NCI-H128 (cell line): ENCODE measurements around the gene SRPK1.

ENCODE experiments used
- DNase-seq: peaks from one replicate; lab custom pipeline; 2025; ENCODE audit not compliant: unreplicated experiment; lab: John Stamatoyannopoulos, UW

SRPK1 gene

GRCh38 chr6:35824552-35825192, 96.2 kb downstream of the SRPK1 start:
- DNase-seq: no peak

- no peak for DNase-seq
Measured at GRCh38 chr6:35823601-35824000, 97.3 kb downstream of the SRPK1 start.

GRCh38 chr6:35817515-35817914, 103.4 kb downstream of the SRPK1 start:
- no peak for DNase-seq

GRCh38 chr6:35811699-35811995, 109.3 kb downstream of the SRPK1 start:
- DNase-seq: no peak

GRCh38 chr6:35810971-35811698, 109.8 kb downstream of the SRPK1 start:
- no peak for DNase-seq

GRCh38 chr6:35809809-35810208, 111.1 kb downstream of the SRPK1 start:
- DNase-seq: no peak

GRCh38 chr6:35808688-35809087, 112.2 kb downstream of the SRPK1 start:
- peak; percentile 40 for DNase-seq

GRCh38 chr6:35804996-35805736, 115.7 kb downstream of the SRPK1 start, which contains the start of gene LHFPL5:
LHFPL5 (plus strand) TSS chr6:35805352; CDS start chr6:35805671, 319 bp downstream.
- peak; percentile 56 for DNase-seq

GRCh38 chr6:35801148-35801547, 119.8 kb downstream of the SRPK1 start:
- DNase-seq: no peak

- DNase-seq: no peak
Measured at GRCh38 chr6:35798706-35799105, 122.2 kb downstream of the SRPK1 start.

- DNase-seq: no peak
Measured at GRCh38 chr6:35797837-35798526, 122.9 kb downstream of the SRPK1 start.

- no peak for DNase-seq
Measured at GRCh38 chr6:35796236-35796635, 124.7 kb downstream of the SRPK1 start.

- no peak for DNase-seq
Measured at GRCh38 chr6:35795453-35796071, 125.3 kb downstream of the SRPK1 start.

- DNase-seq: no peak
Measured at GRCh38 chr6:35794536-35795452, 126.1 kb downstream of the SRPK1 start.

GRCh38 chr6:35790683-35791082, 130.2 kb downstream of the SRPK1 start:
- no peak for DNase-seq

GRCh38 chr6:35788423-35788982, 132.4 kb downstream of the SRPK1 start:
- DNase-seq: no peak

GRCh38 chr6:35787266-35788218, 133.4 kb downstream of the SRPK1 start:
- DNase-seq: no peak

GRCh38 chr6:35786810-35787209, 134.1 kb downstream of the SRPK1 start:
- no peak for DNase-seq

GRCh38 chr6:35786272-35786671, 134.6 kb downstream of the SRPK1 start:
- no peak for DNase-seq
